ENCODE measurements around the gene REM1. TPM values are rescaled to one million over a fixed set of nuclear protein-coding genes. Genes with fewer than 3 reads are reported as not detected.

REM1 gene
- total and polyA plus RNA-seq, 2 experiments from 2014 or later: 0.28 TPM; not detected in 1

DNA sequence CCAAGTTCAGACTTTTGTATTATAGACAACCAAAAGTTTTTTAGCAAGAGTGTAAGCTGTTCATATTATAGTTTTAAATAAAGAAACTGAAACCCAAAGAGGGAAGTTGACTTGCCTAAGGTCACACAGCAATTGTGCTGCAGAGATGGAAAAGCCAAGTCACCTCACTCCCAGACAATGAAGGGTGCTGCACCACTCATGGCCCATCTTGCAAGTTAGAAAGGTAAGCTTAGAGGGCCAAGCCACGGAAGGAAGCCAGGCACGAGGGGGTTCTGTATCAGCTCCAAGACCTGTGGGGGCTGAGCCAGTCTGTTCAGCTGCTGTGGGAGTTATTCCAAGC lies 1.0 kb upstream of the REM1 start:
- Mint-ChIP-seq H3K27me3 (ENCODE audit: insufficient read depth, low read depth, poor library complexity) (peaks cover 44% of the 10 kb centered on the region), H3K4me3 (peak overlapping the region; percentile 70; the same call in 2 of the 3 replicates), H3K9me3 (peaks cover 67% of the 10 kb centered on the region), H3K27ac (no peak overlapping the region), H3K36me3 (ENCODE audit: low read depth) (peaks cover 22% of the 10 kb centered on the region), H3K4me1 (no peaks in the 10 kb centered on the region; the same call in 1 of the 3 replicates)
- Histone ChIP-seq H3K36me3 (ENCODE audit: insufficient read depth) (no peaks in the 10 kb centered on the region), H3K9me2 (ENCODE audit: insufficient read depth) (no peaks in the 10 kb centered on the region), H3K27ac (ENCODE audit: low read depth) (no peak overlapping the region), H4K20me1 (replicated peaks; ENCODE audit: insufficient read depth) (no peaks in the 10 kb centered on the region), H3F3A (replicated peaks; ENCODE audit: low read depth) (0 out of 2 replicates have a peak, but pooled peaks cover 7% of the 10 kb centered on the region), H3K79me2 (replicated peaks; ENCODE audit: insufficient read depth) (no peaks in the 10 kb centered on the region), H3K4me3 (peak overlapping the region; percentile 76), H3K4me1 (ENCODE audit: insufficient read depth) (peaks cover 12% of the 10 kb centered on the region), H3K27me3 (ENCODE audit: insufficient read depth) (peaks cover 65% of the 10 kb centered on the region), H3K4me2 (peak overlapping the region; percentile 100; the same call in 1 of the 2 replicates), H2AFZ (peak overlapping the region; percentile 99; the same call in 1 of the 2 replicates)
- no peak for TF ChIP-seq EZH2phosphoT487 (IDR thresholded peaks at IDR 0.05; ENCODE audit: unreplicated experiment)
- TF ChIP-seq, protein P1, sequence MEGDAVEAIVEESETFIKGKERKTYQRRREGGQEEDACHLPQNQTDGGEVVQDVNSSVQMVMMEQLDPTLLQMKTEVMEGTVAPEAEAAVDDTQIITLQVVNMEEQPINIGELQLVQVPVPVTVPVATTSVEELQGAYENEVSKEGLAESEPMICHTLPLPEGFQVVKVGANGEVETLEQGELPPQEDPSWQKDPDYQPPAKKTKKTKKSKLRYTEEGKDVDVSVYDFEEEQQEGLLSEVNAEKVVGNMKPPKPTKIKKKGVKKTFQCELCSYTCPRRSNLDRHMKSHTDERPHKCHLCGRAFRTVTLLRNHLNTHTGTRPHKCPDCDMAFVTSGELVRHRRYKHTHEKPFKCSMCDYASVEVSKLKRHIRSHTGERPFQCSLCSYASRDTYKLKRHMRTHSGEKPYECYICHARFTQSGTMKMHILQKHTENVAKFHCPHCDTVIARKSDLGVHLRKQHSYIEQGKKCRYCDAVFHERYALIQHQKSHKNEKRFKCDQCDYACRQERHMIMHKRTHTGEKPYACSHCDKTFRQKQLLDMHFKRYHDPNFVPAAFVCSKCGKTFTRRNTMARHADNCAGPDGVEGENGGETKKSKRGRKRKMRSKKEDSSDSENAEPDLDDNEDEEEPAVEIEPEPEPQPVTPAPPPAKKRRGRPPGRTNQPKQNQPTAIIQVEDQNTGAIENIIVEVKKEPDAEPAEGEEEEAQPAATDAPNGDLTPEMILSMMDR (conservative IDR thresholded peaks at IDR 0.05; ENCODE audit: low read depth in 2 of 2): no peak
- TF ChIP-seq ZNF114 (CRISPR knock-in tag; IDR thresholded peaks at IDR 0.05): no peak
- no peak for TF ChIP-seq NANOG (IDR thresholded peaks at IDR 0.05; ENCODE audit: borderline replicate concordance)
- no peak for TF ChIP-seq ZNF331 (CRISPR knock-in tag; IDR thresholded peaks at IDR 0.05; ENCODE audit: low read depth)
- TF ChIP-seq ETS1 (IDR thresholded peaks at IDR 0.05): no peak
- no peak for TF ChIP-seq REST (IDR thresholded peaks at IDR 0.05; ENCODE audit: unreplicated experiment)
- no peak for TF ChIP-seq JUNB (IDR thresholded peaks at IDR 0.05; ENCODE audit: unreplicated experiment)
- TF ChIP-seq EZH2 (IDR thresholded peaks at IDR 0.05; ENCODE audit: low read depth, unreplicated experiment): no peak
- TF ChIP-seq POLR2AphosphoS5 (IDR thresholded peaks at IDR 0.05; ENCODE audit: low read depth): no peak
- no peak for TF ChIP-seq STAT1 (IDR thresholded peaks at IDR 0.05; ENCODE audit: unreplicated experiment)
- TF ChIP-seq, protein P2, sequence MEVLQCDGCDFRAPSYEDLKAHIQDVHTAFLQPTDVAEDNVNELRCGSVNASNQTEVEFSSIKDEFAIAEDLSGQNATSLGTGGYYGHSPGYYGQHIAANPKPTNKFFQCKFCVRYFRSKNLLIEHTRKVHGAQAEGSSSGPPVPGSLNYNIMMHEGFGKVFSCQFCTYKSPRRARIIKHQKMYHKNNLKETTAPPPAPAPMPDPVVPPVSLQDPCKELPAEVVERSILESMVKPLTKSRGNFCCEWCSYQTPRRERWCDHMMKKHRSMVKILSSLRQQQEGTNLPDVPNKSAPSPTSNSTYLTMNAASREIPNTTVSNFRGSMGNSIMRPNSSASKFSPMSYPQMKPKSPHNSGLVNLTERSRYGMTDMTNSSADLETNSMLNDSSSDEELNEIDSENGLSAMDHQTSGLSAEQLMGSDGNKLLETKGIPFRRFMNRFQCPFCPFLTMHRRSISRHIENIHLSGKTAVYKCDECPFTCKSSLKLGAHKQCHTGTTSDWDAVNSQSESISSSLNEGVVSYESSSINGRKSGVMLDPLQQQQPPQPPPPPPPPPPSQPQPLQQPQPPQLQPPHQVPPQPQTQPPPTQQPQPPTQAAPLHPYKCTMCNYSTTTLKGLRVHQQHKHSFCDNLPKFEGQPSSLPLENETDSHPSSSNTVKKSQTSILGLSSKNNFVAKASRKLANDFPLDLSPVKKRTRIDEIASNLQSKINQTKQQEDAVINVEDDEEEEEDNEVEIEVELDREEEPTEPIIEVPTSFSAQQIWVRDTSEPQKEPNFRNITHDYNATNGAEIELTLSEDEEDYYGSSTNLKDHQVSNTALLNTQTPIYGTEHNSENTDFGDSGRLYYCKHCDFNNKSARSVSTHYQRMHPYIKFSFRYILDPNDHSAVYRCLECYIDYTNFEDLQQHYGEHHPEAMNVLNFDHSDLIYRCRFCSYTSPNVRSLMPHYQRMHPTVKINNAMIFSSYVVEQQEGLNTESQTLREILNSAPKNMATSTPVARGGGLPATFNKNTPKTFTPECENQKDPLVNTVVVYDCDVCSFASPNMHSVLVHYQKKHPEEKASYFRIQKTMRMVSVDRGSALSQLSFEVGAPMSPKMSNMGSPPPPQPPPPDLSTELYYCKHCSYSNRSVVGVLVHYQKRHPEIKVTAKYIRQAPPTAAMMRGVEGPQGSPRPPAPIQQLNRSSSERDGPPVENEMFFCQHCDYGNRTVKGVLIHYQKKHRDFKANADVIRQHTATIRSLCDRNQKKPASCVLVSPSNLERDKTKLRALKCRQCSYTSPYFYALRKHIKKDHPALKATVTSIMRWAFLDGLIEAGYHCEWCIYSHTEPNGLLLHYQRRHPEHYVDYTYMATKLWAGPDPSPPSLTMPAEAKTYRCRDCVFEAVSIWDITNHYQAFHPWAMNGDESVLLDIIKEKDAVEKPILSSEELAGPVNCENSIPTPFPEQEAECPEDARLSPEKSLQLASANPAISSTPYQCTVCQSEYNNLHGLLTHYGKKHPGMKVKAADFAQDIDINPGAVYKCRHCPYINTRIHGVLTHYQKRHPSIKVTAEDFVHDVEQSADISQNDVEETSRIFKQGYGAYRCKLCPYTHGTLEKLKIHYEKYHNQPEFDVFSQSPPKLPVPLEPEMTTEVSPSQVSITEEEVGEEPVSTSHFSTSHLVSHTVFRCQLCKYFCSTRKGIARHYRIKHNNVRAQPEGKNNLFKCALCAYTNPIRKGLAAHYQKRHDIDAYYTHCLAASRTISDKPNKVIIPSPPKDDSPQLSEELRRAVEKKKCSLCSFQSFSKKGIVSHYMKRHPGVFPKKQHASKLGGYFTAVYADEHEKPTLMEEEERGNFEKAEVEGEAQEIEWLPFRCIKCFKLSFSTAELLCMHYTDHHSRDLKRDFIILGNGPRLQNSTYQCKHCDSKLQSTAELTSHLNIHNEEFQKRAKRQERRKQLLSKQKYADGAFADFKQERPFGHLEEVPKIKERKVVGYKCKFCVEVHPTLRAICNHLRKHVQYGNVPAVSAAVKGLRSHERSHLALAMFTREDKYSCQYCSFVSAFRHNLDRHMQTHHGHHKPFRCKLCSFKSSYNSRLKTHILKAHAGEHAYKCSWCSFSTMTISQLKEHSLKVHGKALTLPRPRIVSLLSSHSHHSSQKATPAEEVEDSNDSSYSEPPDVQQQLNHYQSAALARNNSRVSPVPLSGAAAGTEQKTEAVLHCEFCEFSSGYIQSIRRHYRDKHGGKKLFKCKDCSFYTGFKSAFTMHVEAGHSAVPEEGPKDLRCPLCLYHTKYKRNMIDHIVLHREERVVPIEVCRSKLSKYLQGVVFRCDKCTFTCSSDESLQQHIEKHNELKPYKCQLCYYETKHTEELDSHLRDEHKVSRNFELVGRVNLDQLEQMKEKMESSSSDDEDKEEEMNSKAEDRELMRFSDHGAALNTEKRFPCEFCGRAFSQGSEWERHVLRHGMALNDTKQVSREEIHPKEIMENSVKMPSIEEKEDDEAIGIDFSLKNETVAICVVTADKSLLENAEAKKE (CRISPR knock-in tag; IDR thresholded peaks at IDR 0.05): no peak
- no peak for TF ChIP-seq CREB1 (CRISPR knock-in tag; IDR thresholded peaks at IDR 0.05; ENCODE audit: low read depth)
- ATAC-seq (no peak), DNase-seq (ENCODE audit: low spot score) (no peak)

All from GM23338 (cell line).